Kidney epithelial cell (primary cell): ENCODE results near the gene ZC3HAV1. TPM values are rescaled to one million over a fixed set of nuclear protein-coding genes. Genes with fewer than 3 reads are reported as not detected.

Source experiments
- DNase-seq: peaks from one replicate; pipeline ENCODE4 v3.0.0-alpha.2; 2010; ENCODE audit warnings: low read depth
- H3K27me3 ChIP-seq: 2 replicates; pipeline ENCODE4 v1.6.0; 2011; ENCODE audit warnings: low read length; ENCODE audit not compliant: control insufficient read depth, insufficient read depth
- H3K36me3 ChIP-seq: 2 replicates; pipeline ENCODE4 v1.5.1; 2011; ENCODE audit warnings: low read length; ENCODE audit not compliant: control insufficient read depth, insufficient read depth
- H3K4me3 ChIP-seq: 2 replicates; pipeline ENCODE4 v1.5.1; 2011; ENCODE audit warnings: low read depth, mild to moderate bottlenecking, control low read depth, low read length
- total RNA-seq: library from RNA; depleted of rRNA; stranded (reverse); fragments of >200 nt; gene quantifications from 2 replicates; pipeline ENCODE4 v1.2.3, GENCODE V29; 2015
- TF ChIP-seq, protein P1 (sequence below): IDR thresholded peaks from 2 replicates; pipeline ENCODE4 v1.5.1; 2011; ENCODE audit warnings: mild to moderate bottlenecking, moderate library complexity, low read length, control low read depth, inconsistent platforms; ENCODE audit not compliant: insufficient read depth, poor library complexity, severe bottlenecking

The ZC3HAV1 gene
- total RNA-seq, result 43.4 and 48.5 TPM in 2 replicates

GRCh38 chr7:139109188-139109982 lies at the start of gene ZC3HAV1:
Gene ZC3HAV1, minus strand, starts transcription at chr7:139109720. Its CDS starts 389 bp downstream, at chr7:139109331.
- Histone ChIP-seq H3K27me3 (no peaks in the 10 kb centered on the region), H3K4me3 (peak within 1 kb of the TSS; percentile 80), H3K36me3 (no peaks in the 10 kb centered on the region)
- TF ChIP-seq, protein P1, sequence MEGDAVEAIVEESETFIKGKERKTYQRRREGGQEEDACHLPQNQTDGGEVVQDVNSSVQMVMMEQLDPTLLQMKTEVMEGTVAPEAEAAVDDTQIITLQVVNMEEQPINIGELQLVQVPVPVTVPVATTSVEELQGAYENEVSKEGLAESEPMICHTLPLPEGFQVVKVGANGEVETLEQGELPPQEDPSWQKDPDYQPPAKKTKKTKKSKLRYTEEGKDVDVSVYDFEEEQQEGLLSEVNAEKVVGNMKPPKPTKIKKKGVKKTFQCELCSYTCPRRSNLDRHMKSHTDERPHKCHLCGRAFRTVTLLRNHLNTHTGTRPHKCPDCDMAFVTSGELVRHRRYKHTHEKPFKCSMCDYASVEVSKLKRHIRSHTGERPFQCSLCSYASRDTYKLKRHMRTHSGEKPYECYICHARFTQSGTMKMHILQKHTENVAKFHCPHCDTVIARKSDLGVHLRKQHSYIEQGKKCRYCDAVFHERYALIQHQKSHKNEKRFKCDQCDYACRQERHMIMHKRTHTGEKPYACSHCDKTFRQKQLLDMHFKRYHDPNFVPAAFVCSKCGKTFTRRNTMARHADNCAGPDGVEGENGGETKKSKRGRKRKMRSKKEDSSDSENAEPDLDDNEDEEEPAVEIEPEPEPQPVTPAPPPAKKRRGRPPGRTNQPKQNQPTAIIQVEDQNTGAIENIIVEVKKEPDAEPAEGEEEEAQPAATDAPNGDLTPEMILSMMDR, result no peak
- peak; percentile 47 for DNase-seq

GRCh38 chr7:139153832-139154231 lies 44.3 kb upstream of the ZC3HAV1 start:
- Histone ChIP-seq H3K4me3 (no peak overlapping the region), H3K36me3 (no peaks in the 10 kb centered on the region), H3K27me3 (no peaks in the 10 kb centered on the region)
- peak; percentile 28 for DNase-seq
- TF ChIP-seq, protein P1, result no peak

- Histone ChIP-seq H3K4me3 (no peak overlapping the region), H3K36me3 (no peaks in the 10 kb centered on the region), H3K27me3 (no peaks in the 10 kb centered on the region)
- TF ChIP-seq, protein P1, result no peak
- no peak for DNase-seq
Measured at GRCh38 chr7:139152149-139152548, 42.6 kb upstream of the ZC3HAV1 start.

DNA sequence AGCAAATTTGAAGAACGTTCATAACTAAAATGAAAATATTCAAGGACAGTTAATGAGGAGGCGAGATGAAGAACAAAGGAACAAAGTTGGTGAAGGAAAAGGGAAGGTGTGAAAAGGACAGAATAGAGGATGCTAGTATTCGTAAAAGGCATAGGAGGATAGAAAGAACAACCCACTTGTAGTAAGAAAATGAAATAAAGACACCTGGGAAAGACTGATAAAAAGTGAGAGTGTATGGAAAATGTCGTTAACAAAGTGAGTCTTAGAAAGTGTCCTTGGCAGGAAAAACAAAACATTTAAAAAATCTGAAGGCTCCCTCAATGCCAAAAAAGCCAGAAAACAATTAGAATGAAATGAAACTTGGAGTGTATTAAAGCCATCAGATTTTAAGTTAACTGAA lies 29.6 kb upstream of the ZC3HAV1 start:
- no peaks in the 10 kb centered on the region for H3K27me3 ChIP-seq
- TF ChIP-seq, protein P1, result no peak
- H3K4me3 ChIP-seq, result no peak overlapping the region
- DNase-seq, result no peak
- H3K36me3 ChIP-seq, result no peaks in the 10 kb centered on the region

DNA sequence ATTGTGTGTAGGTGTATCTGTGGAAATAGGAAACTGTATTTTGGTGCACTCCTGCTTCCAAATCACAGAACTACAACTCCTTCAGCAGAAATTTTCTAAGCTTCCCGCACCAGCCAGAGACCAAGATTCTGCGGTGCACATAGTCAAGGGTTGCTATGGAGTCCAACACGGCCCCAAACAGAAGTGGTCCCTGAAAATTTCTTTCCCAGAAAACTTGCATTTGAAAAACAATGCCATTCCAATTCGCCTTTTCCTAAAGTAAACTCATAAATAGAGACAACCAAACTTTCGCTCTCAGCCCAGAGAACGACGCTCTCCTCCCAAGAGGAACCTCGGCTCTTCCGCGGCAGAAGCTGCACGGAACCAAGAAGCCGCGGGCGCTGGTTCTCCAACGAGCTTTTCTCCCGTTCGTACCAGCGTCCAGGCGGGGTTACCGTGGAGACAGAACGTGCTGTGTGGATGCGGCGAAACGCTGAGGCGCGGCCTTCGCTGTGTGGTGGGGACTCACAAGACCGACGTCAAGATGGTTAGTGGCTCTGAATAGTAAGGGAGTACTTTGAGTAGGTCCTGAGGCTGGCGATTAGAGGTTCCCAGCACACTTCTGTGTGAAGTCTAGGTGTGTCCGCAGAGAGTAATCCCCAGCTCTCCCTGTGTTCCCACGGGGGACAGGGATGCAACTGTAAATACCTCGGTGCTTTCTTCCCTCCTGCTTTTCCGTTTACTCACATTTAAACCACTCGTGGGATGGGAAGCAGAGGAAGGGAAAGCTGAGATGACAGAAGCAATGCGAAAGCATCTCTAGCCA lies 24.0 kb upstream of the ZC3HAV1 start:
- H3K4me3 ChIP-seq, result peak overlapping the region; percentile 77
- TF ChIP-seq, protein P1, result no peak
- no peaks in the 10 kb centered on the region for H3K27me3 ChIP-seq
- DNase-seq, result no peak
- no peaks in the 10 kb centered on the region for H3K36me3 ChIP-seq
